Smooth muscle cell (in vitro differentiated cells): Measurements from ENCODE around the gene CHCHD6. TPM values are rescaled to one million over a fixed set of nuclear protein-coding genes. Genes with fewer than 3 reads are reported as not detected.

Experiments
- DNase-seq: peaks from one replicate; lab custom pipeline; 2025; ENCODE audit not compliant: unreplicated experiment; lab: John Stamatoyannopoulos, UW
- H2AFZ ChIP-seq: fragments of 200-600 bp; sonication (generic); 2 replicates; pipeline ENCODE4 v1.6.0; 2016; ENCODE audit warnings: antibody characterized with exemption, low read depth, mild to moderate bottlenecking
- H3F3A ChIP-seq: fragments of 200-600 bp; sonication (generic); 2 replicates; pipeline ENCODE4 v1.6.0; 2017; ENCODE audit warnings: antibody characterized with exemption, low read depth
- H3K27ac ChIP-seq: fragments of 200-600 bp; sonication (generic); 2 replicates; pipeline ENCODE4 v1.5.1; 2016; ENCODE audit warnings: low read depth, mild to moderate bottlenecking
- H3K27me3 ChIP-seq: fragments of 200-600 bp; sonication (generic); 2 replicates; pipeline ENCODE4 v1.6.1; 2016; ENCODE audit warnings: low read depth, mild to moderate bottlenecking
- H3K36me3 ChIP-seq: fragments of 200-600 bp; sonication (generic); 2 replicates; pipeline ENCODE4 v1.5.1; 2016; ENCODE audit warnings: low read depth
- H3K4me1 ChIP-seq: fragments of 200-600 bp; sonication (generic); 2 replicates; pipeline ENCODE4 v1.5.1; 2016; ENCODE audit warnings: low read depth
- H3K4me2 ChIP-seq: fragments of 200-600 bp; sonication (generic); 2 replicates; pipeline ENCODE4 v1.6.0; 2016; ENCODE audit warnings: mild to moderate bottlenecking
- H3K4me3 ChIP-seq: fragments of 200-600 bp; sonication (generic); 2 replicates; pipeline ENCODE4 v1.5.1; 2016; ENCODE audit warnings: mild to moderate bottlenecking
- H3K79me2 ChIP-seq: fragments of 200-600 bp; sonication (generic); 2 replicates; pipeline ENCODE4 v1.6.0; 2016; ENCODE audit warnings: low read depth, mild to moderate bottlenecking
- H3K9ac ChIP-seq: fragments of 200-600 bp; sonication (generic); 2 replicates; pipeline ENCODE4 v1.6.0; 2016; ENCODE audit warnings: low read depth
- H3K9me3 ChIP-seq: fragments of 200-600 bp; sonication (generic); replicated peaks from 2 replicates; pipeline ENCODE4 v1.5.1; 2016; ENCODE audit warnings: low read depth
- H4K20me1 ChIP-seq: fragments of 200-600 bp; sonication (generic); 2 replicates; pipeline ENCODE4 v1.6.0; 2016; ENCODE audit warnings: low read depth
- CTCF ChIP-seq: fragments of 200-600 bp; sonication (generic); IDR thresholded peaks from 2 replicates; pipeline ENCODE4 v1.5.1; 2017; ENCODE audit warnings: borderline replicate concordance, mild to moderate bottlenecking, antibody characterized with exemption; ENCODE audit not compliant: insufficient read depth, poor library complexity, severe bottlenecking
- WGBS: methylation state at CpG from one replicate; pipeline ENCODE4 v1.1.7; 2016; ENCODE audit warnings: low lambda C conversion rate; 5-methylcytosine and 5-hydroxymethylcytosine counted together
- polyA plus RNA-seq: library from polyadenylated mRNA; unstranded; fragments of >200 nt; fragmentation: Nextera tagmentation; extraction: Ambion mirVana; gene quantifications from 2 replicates; pipeline ENCODE4 v1.2.1, GENCODE V29; 2016
- total RNA-seq: library from RNA; depleted of rRNA; stranded (reverse); fragments of >200 nt; gene quantifications from 2 replicates; pipeline ENCODE4 v1.2.3, GENCODE V29; 2014

CHCHD6 gene
- total and polyA plus RNA-seq, 2 experiments from 2014 or later: 6.7 to 27.2 TPM

- no peak overlapping the region for H3K4me2 ChIP-seq
- H3K9me3 ChIP-seq: no peaks in the 10 kb centered on the region
- no peaks in the 10 kb centered on the region for H3K79me2 ChIP-seq
- H2AFZ ChIP-seq: no peak overlapping the region
- H3K27me3 ChIP-seq: no peaks in the 10 kb centered on the region
- H4K20me1 ChIP-seq: no peaks in the 10 kb centered on the region
- 97% methylated on average over 5 of the region's 5 CpGs for WGBS
- no peak overlapping the region for H3K9ac ChIP-seq
- no peaks in the 10 kb centered on the region for H3F3A ChIP-seq
- H3K36me3 ChIP-seq: no peaks in the 10 kb centered on the region
- no peak for TF ChIP-seq CTCF
- no peak for DNase-seq
- no peak overlapping the region for H3K27ac ChIP-seq
- H3K4me3 ChIP-seq: no peak overlapping the region
- H3K4me1 ChIP-seq: no peaks in the 10 kb centered on the region
These were observed 29.0 kb downstream of the CHCHD6 start for GRCh38 chr3:126733061-126733430.

- 78% methylated on average over 5 of the region's 5 CpGs for WGBS
- Histone ChIP-seq H3K27me3 (no peaks in the 10 kb centered on the region), H3K27ac (no peak overlapping the region), H3K4me3 (no peak overlapping the region), H4K20me1 (no peaks in the 10 kb centered on the region), H3K4me2 (no peak overlapping the region), H3K36me3 (no peaks in the 10 kb centered on the region), H3F3A (no peaks in the 10 kb centered on the region), H2AFZ (no peak overlapping the region), H3K79me2 (no peaks in the 10 kb centered on the region), H3K4me1 (no peaks in the 10 kb centered on the region), H3K9me3 (no peaks in the 10 kb centered on the region), H3K9ac (no peak overlapping the region)
- DNase-seq: no peak
- TF ChIP-seq CTCF: no peak
These were observed 30.2 kb downstream of the CHCHD6 start for GRCh38 chr3:126734106-126734723.

- no peak for TF ChIP-seq CTCF
- no peak overlapping the region for H3K9ac ChIP-seq
- no peak overlapping the region for H2AFZ ChIP-seq
- H4K20me1 ChIP-seq: no peaks in the 10 kb centered on the region
- H3K79me2 ChIP-seq: no peaks in the 10 kb centered on the region
- H3K4me2 ChIP-seq: no peak overlapping the region
- H3K27me3 ChIP-seq: no peaks in the 10 kb centered on the region
- no peak overlapping the region for H3K27ac ChIP-seq
- no peaks in the 10 kb centered on the region for H3K36me3 ChIP-seq
- no peaks in the 10 kb centered on the region for H3K4me1 ChIP-seq
- H3F3A ChIP-seq: no peaks in the 10 kb centered on the region
- H3K9me3 ChIP-seq: no peaks in the 10 kb centered on the region
- DNase-seq: no peak
- 92% methylated on average over 7 of the region's 7 CpGs for WGBS
- no peak overlapping the region for H3K4me3 ChIP-seq
These were observed 33.5 kb downstream of the CHCHD6 start for GRCh38 chr3:126737527-126737926.

DNA sequence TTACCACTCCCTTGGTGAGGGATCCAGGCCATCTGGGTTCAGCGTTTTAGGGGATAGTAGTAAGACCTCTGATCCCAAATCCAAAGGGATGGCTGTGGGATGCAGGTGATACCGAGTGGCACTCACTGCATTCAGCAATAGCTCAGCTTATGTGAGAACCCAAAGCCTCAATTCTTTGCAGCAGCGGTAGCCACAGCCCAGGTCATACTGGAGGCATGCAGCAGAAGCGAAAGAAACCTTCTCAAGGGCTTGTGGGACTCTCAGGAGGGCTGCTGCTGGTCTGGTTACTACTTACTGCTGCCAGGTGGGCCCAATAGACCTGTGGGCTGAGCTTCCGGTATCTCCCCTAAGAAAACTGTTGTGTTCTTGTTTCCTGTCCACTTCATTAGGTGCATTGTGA lies 38.0 kb downstream of the CHCHD6 start:
- Histone ChIP-seq H3K9me3 (no peaks in the 10 kb centered on the region), H3K4me2 (no peak overlapping the region), H3K9ac (no peak overlapping the region), H3K27ac (no peak overlapping the region), H3K4me1 (no peaks in the 10 kb centered on the region), H3K4me3 (no peak overlapping the region), H3K27me3 (no peaks in the 10 kb centered on the region), H3K36me3 (no peaks in the 10 kb centered on the region), H4K20me1 (no peaks in the 10 kb centered on the region), H3F3A (no peaks in the 10 kb centered on the region), H3K79me2 (no peaks in the 10 kb centered on the region), H2AFZ (no peak overlapping the region)
- DNase-seq: no peak
- no peak for TF ChIP-seq CTCF
- 97% methylated on average over 5 of the region's 5 CpGs for WGBS
